GM23338 (cell line): ENCODE data around the gene CLEC3B.

Experiments used
- CREB1 ChIP-seq: fragments of 250-450 bp; sonication (Bioruptor Pico); IDR thresholded peaks from 2 replicates; pipeline ENCODE4 v1.5.0; 2020; ENCODE audit warnings: low read depth, mild to moderate bottlenecking, moderate library complexity
- CTCF ChIP-seq, 2 experiments: fragments of 200-600 bp in 1 of 2; sonication (generic) in 1 of 2; conservative IDR thresholded peaks; 2 replicates each; pipeline versions ENCODE4 v1.5.1 to v1.6.1; 2016 to 2017; ENCODE audit warnings: antibody characterized with exemption in 2 of 2, low read depth in 2 of 2, mild to moderate bottlenecking in 2 of 2, moderate library complexity in 1 of 2
- ETS1 ChIP-seq: IDR thresholded peaks from 2 replicates; pipeline ENCODE4 v1.6.1; 2016; ENCODE audit warnings: antibody characterized with exemption
- EZH2 ChIP-seq: fragments of 200-600 bp; sonication (generic); IDR thresholded peaks from one replicate; pipeline ENCODE4 v1.8.0; 2017; ENCODE audit warnings: antibody characterized with exemption, mild to moderate bottlenecking, low read depth; ENCODE audit not compliant: unreplicated experiment
- EZH2phosphoT487 ChIP-seq: fragments of 200-600 bp; sonication (generic); IDR thresholded peaks from one replicate; pipeline ENCODE4 v1.8.1; 2018; ENCODE audit warnings: antibody characterized with exemption; ENCODE audit not compliant: unreplicated experiment
- JUNB ChIP-seq: IDR thresholded peaks from one replicate; pipeline ENCODE4 v1.6.1; 2016; ENCODE audit warnings: antibody characterized with exemption; ENCODE audit not compliant: unreplicated experiment
- NANOG ChIP-seq: IDR thresholded peaks from 2 replicates; pipeline ENCODE4 v1.6.1; 2016; ENCODE audit warnings: antibody characterized with exemption, borderline replicate concordance
- POLR2AphosphoS5 ChIP-seq: IDR thresholded peaks from 2 replicates; pipeline ENCODE4 v1.6.1; 2016; ENCODE audit warnings: antibody characterized with exemption, low read depth
- REST ChIP-seq: IDR thresholded peaks from one replicate; pipeline ENCODE4 v1.6.1; 2018; ENCODE audit warnings: antibody characterized with exemption; ENCODE audit not compliant: unreplicated experiment
- ZNF114 ChIP-seq: fragments of 250-450 bp; sonication (Bioruptor Pico); IDR thresholded peaks from 2 replicates; pipeline ENCODE4 v1.5.0; 2020; ENCODE audit warnings: mild to moderate bottlenecking, moderate library complexity
- ZNF331 ChIP-seq: fragments of 250-450 bp; sonication (Bioruptor Pico); IDR thresholded peaks from 2 replicates; pipeline ENCODE4 v1.5.0; 2020; ENCODE audit warnings: low read depth, mild to moderate bottlenecking, moderate library complexity
- ZNF462 ChIP-seq: fragments of 250-450 bp; sonication (Bioruptor Pico); IDR thresholded peaks from 2 replicates; pipeline ENCODE4 v1.5.0; 2020; ENCODE audit warnings: mild to moderate bottlenecking, moderate library complexity

GRCh38 chr3:45048244-45048643 lies 22.1 kb downstream of the CLEC3B start:
- TF ChIP-seq EZH2 (no peak), CTCF (conservative IDR thresholded peaks at IDR 0.05; ENCODE audit: low read depth in 2 of 2) (no peak), EZH2phosphoT487 (no peak), POLR2AphosphoS5 (no peak), JUNB (no peak), REST (no peak), CREB1 (CRISPR knock-in tag) (no peak), ZNF331 (CRISPR knock-in tag) (no peak), ZNF114 (CRISPR knock-in tag) (no peak), ZNF462 (CRISPR knock-in tag) (no peak), NANOG (no peak), ETS1 (no peak)
